ENCODE data around the gene BCS1L. TPM values are rescaled to one million over a fixed set of nuclear protein-coding genes. Genes with fewer than 3 reads are reported as not detected.
A peak's percentile ranks its signal among the peaks of the same experiment; 100 is the strongest.

The BCS1L gene
- total and polyA plus RNA-seq, 4 donors = 21.4 to 45.2 (median 35.2) TPM

DNA sequence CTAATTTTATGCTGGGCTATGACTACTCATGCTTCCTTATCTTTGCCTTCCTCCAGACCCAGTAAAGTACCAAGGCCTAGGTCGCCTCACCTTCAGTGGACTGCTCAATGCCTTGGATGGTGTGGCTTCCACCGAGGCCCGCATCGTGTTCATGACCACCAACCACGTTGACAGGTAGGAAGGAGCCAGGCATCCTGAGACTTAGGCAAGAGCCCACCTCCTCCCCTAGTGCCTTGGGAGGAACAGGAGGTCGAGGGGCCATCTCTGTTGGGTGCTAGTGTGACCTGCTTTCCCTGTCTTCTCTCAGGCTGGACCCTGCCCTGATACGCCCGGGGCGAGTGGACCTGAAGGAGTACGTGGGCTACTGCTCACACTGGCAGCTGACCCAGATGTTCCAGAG is 3.3 kb downstream of the BCS1L start:
- DNase-seq (no peak), ATAC-seq (ENCODE audit: insufficient read depth, low FRiP score) (no peak)
- Histone ChIP-seq H3K27me3 (ENCODE audit: control insufficient read depth in 3 of 3, insufficient read depth in 3 of 3, low read length in 2 of 3) (no peaks in the 10 kb centered on the region), H3K4me1 (ENCODE audit: control insufficient read depth in 5 of 5, insufficient read depth in 5 of 5, low read length in 5 of 5) (peaks cover 0 to 18% (median 5%) of the 10 kb centered on the region in 5 donors), H3K4me3 (no peak overlapping the region), H3K9me3 (ENCODE audit: control insufficient read depth in 4 of 4, insufficient read depth in 3 of 4, low read length in 3 of 4) (no peaks in the 10 kb centered on the region), H3K9ac (ENCODE audit: insufficient read depth in 1 of 2, low read length in 2 of 2) (no peak overlapping the region), H3K36me3 (ENCODE audit: control insufficient read depth in 4 of 4, insufficient read depth in 4 of 4, low read length in 4 of 4) (peaks cover 30 to 48% (median 38%) of the 10 kb centered on the region in 4 donors), H3K27ac (ENCODE audit: low read depth in 1 of 2, low read length in 1 of 2) (no peak overlapping the region)
- WGBS, 2 donors = 92 to 95% methylated on average over 10 of the region's 10 CpGs
- TF ChIP-seq, protein P1, sequence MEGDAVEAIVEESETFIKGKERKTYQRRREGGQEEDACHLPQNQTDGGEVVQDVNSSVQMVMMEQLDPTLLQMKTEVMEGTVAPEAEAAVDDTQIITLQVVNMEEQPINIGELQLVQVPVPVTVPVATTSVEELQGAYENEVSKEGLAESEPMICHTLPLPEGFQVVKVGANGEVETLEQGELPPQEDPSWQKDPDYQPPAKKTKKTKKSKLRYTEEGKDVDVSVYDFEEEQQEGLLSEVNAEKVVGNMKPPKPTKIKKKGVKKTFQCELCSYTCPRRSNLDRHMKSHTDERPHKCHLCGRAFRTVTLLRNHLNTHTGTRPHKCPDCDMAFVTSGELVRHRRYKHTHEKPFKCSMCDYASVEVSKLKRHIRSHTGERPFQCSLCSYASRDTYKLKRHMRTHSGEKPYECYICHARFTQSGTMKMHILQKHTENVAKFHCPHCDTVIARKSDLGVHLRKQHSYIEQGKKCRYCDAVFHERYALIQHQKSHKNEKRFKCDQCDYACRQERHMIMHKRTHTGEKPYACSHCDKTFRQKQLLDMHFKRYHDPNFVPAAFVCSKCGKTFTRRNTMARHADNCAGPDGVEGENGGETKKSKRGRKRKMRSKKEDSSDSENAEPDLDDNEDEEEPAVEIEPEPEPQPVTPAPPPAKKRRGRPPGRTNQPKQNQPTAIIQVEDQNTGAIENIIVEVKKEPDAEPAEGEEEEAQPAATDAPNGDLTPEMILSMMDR (IDR thresholded peaks at IDR 0.05; ENCODE audit: control extremely low read depth, extremely low read depth) = no peak

DNA sequence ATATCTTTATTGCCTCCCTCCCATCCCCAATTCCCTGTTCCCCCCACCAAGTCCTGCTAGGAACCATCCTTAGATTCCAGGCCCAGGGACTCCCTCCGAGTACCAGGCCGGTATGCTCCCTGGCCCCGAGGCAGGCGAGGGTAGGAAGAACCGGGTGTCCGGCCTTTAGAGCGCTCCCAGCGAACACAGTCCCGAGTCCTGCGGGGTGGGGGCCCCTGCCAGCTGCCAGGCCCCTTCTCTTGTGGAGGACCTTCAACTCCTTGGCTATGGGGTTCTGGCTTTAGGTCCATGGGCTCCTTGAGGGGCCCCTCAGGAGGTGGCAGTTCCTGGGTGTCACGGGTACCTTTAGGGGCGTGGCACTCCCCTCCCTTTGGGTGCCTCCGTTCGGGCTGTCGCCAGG is 4.4 kb downstream of the BCS1L start:
- H3K9me3 ChIP-seq (ENCODE audit: control insufficient read depth in 4 of 4, insufficient read depth in 3 of 4, low read length in 3 of 4) = no peaks in the 10 kb centered on the region
- ATAC-seq (ENCODE audit: insufficient read depth, low FRiP score) (no peak), DNase-seq (no peak)
- no peak overlapping the region for H3K27ac ChIP-seq (ENCODE audit: low read depth in 1 of 2, low read length in 1 of 2)
- TF ChIP-seq, protein P1 (IDR thresholded peaks at IDR 0.05; ENCODE audit: control extremely low read depth, extremely low read depth) = no peak
- WGBS, 2 donors = 93 to 94% methylated on average over 15 of the region's 15 CpGs
- H3K36me3 ChIP-seq (ENCODE audit: control insufficient read depth in 4 of 4, insufficient read depth in 4 of 4, low read length in 4 of 4) = peaks cover 37 to 53% (median 44%) of the 10 kb centered on the region in 4 donors
- H3K4me1 ChIP-seq (ENCODE audit: control insufficient read depth in 5 of 5, insufficient read depth in 5 of 5, low read length in 5 of 5) = peaks cover 0 to 11% (median 5%) of the 10 kb centered on the region in 5 donors
- no peak overlapping the region for H3K4me3 ChIP-seq
- H3K9ac ChIP-seq (ENCODE audit: insufficient read depth in 1 of 2, low read length in 2 of 2) = no peak overlapping the region
- no peaks in the 10 kb centered on the region for H3K27me3 ChIP-seq (ENCODE audit: control insufficient read depth in 3 of 3, insufficient read depth in 3 of 3, low read length in 2 of 3)

DNA sequence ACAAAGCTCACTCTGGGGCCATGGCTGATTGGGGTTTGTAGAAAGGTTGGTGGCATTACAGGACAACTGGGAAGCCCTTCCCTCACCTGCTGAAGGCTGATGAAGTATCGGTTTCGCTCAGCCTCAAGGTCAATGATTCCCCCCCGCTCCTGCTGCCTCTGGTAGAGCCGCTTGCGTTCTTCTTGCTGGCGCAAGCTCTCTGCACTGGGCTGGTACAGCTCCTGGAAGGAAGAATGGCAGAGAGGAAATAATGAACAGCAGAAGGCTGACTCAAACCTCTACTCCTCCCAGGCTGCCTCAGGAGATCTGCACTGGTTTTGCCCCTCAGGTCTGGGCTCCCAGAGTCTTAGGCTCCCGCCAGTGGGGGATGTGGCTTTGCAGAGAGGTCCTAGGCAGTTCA is 5.2 kb downstream of the BCS1L start:
- H3K9ac ChIP-seq (ENCODE audit: insufficient read depth in 1 of 2, low read length in 2 of 2) = no peak overlapping the region
- no peak overlapping the region for H3K4me3 ChIP-seq
- peaks cover 37 to 53% (median 49%) of the 10 kb centered on the region in 4 donors for H3K36me3 ChIP-seq (ENCODE audit: control insufficient read depth in 4 of 4, insufficient read depth in 4 of 4, low read length in 4 of 4)
- WGBS, 2 donors = 96 to 99% methylated on average over 7 of the region's 7 CpGs
- ATAC-seq (ENCODE audit: insufficient read depth, low FRiP score) = no peak
- no peak overlapping the region for H3K27ac ChIP-seq (ENCODE audit: low read depth in 1 of 2, low read length in 1 of 2)
- no peaks in the 10 kb centered on the region for H3K27me3 ChIP-seq (ENCODE audit: control insufficient read depth in 3 of 3, insufficient read depth in 3 of 3, low read length in 2 of 3)
- TF ChIP-seq, protein P1 (IDR thresholded peaks at IDR 0.05; ENCODE audit: control extremely low read depth, extremely low read depth) = no peak
- no peak for DNase-seq
- no peaks in the 10 kb centered on the region for H3K9me3 ChIP-seq (ENCODE audit: control insufficient read depth in 4 of 4, insufficient read depth in 3 of 4, low read length in 3 of 4)
- peaks cover 0 to 11% (median 5%) of the 10 kb centered on the region in 5 donors for H3K4me1 ChIP-seq (ENCODE audit: control insufficient read depth in 5 of 5, insufficient read depth in 5 of 5, low read length in 5 of 5)

DNA sequence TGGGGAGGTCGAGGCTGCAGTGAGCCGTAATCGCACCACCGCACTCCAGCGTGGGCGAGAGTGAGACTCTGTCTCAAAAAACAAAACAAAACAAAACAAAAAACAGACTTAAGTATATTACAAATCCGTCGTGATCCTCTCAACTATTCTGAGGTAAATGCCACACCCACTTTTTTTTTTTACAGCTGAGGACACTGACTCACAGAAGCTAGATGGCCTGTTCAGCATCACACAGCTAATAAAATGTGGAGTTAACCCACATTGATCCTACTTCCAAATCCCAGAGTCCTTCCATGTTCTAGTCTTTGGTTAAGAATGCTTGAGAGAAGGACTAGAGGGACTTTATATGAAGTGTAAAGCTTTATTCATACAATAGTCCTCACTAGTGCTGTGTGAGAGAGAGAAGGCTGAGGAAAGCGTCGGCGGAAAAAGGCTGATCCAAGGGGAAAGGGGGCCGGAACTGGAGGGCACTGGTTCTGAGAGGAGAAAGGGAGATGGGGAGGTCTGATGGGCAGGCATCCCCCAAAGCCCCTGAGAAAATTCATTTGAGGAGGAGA is 11.7 kb downstream of the BCS1L start:
- DNase-seq (no peak), ATAC-seq (ENCODE audit: insufficient read depth, low FRiP score) (no peak)
- 44 to 47% methylated on average over 12 of the region's 12 CpGs for WGBS, 2 donors
- Histone ChIP-seq H3K27ac (ENCODE audit: low read depth in 1 of 2, low read length in 1 of 2) (peak overlapping the region; percentile 81 to 86), H3K9ac (ENCODE audit: insufficient read depth in 1 of 2, low read length in 2 of 2) (peak overlapping the region; percentile 55 to 86), H3K9me3 (ENCODE audit: control insufficient read depth in 4 of 4, insufficient read depth in 3 of 4, low read length in 3 of 4) (no peaks in the 10 kb centered on the region), H3K27me3 (ENCODE audit: control insufficient read depth in 3 of 3, insufficient read depth in 3 of 3, low read length in 2 of 3) (no peaks in the 10 kb centered on the region), H3K36me3 (ENCODE audit: control insufficient read depth in 4 of 4, insufficient read depth in 4 of 4, low read length in 4 of 4) (peaks cover 9 to 30% (median 13%) of the 10 kb centered on the region in 4 donors), H3K4me3 (peak overlapping the region; percentile 97), H3K4me1 (ENCODE audit: control insufficient read depth in 5 of 5, insufficient read depth in 5 of 5, low read length in 5 of 5) (peaks cover 4 to 13% (median 11%) of the 10 kb centered on the region in 5 donors)
- TF ChIP-seq, protein P1 (IDR thresholded peaks at IDR 0.05; ENCODE audit: control extremely low read depth, extremely low read depth) = no peak
